Stimulated activated CD8-positive, alpha-beta memory T cell treated with anti-CD3 and anti-CD28 coated beads, Interleukin-7, amount 100 ng/mL, for 4 hours (primary cell): ENCODE data around the gene RBFOX2.
A peak's percentile ranks its signal among the peaks of the same experiment; 100 is the strongest.

Experiments used
- DNase-seq, 2 donors: peaks; one replicate each; pipeline ENCODE4 v3.0.0-alpha.2; 2020; ENCODE audit warnings: low read depth in 2 of 2

Gene RBFOX2

DNA sequence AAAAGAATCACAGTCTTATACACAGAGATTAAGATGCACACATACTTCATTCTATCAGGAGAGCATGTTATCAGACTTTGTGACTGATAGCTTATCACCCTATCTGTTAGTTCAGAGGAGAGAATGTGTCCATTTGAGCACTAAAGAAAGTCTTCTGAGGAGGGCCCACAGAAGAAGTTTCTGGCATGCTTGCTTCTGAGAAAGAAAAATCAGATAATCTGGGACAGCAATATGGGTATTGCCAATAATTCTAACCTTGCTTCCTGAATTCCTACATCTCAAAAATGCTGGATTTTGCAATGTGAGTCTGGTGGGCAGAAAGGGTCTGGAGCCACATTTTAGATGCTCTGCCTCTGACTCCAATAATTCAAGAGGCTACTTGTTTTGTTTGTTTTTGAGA is 128.9 kb downstream of the RBFOX2 start:
- no peak for DNase-seq

DNA sequence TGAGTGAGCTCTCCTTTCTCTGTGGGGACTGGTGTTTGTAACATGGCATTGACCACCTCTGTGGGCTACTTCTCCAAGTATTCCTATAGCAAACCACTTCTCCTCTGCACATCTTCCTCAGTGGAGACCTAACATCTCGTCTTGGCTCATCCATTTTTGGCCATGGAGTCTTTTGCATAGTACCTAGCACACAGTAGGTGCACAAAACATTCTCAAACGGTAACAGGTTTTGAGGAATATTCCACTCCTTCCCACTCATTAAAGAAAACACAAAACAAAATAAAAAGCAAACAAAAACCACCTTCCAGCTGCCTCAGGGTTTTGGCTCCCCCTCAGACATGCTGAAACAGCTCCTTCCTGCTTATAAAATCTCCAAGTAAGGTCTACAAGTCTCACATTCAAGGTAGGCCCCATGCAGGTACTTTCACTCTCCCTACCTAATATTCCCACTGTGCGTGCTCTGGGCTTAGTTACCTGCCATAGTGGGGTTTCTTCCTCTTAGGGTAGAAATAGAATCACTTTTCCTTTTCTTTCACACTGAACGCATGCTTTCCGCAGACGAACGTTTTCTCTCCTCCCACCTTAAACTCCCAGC is 132.4 kb downstream of the RBFOX2 start:
- no peak for DNase-seq

DNA sequence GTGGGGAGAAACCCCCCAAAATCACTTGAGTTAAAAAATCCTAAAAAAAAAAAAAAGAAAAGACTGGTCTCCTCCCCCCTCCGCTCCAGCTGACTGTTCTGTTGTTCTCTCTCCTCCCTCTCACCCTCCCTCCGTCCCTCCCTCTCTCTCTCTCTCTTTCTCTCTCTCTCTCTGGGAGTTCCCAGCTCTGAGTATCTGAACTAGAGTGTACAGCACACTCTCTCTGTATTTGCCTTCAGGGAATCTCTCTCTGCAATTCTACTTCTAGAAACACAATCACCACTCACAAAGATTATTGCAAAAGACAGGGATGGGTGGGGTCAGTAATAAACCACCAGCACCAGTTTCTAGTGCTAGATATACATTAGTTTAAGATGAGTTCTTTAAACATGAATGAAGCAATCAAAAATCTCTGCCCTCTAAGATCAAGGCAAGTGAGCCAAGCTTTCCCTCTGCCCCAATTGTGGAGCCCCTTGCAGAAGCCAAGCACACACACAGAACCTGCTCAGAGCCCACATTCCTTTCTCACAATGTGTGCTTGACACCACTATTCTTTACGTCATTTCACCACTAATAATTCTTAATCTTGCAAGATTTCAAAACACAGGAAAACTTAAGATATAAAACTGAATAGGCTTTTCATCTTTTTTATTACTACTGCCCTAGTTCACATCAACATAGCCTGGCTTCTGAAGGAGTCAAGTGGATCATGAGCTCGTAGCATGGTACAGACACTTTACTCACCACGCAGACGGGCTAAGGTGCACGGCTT is 133.5 kb downstream of the RBFOX2 start:
- DNase-seq: no peak

DNA sequence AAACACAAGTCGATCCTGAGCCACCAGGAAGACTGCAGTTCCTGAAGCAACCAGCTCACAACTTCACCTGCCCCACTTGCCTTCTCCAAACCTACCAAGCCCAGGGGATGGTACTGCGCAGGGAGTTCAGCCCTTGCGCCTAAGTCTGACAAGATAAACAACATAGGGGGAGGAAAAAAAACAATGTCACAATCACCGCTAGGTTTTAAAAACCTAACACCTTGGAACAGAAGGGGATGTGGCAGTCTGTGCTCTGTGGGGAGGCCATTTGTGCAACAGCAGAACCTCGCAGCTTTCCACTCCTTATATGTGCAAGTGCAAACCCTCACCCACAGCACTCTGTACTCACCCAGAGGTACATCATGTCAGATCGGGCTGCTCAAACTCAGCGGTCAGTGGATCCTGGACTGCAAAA is 134.2 kb downstream of the RBFOX2 start:
- peak in 1 of 2 donors; percentile 2 for DNase-seq

DNA sequence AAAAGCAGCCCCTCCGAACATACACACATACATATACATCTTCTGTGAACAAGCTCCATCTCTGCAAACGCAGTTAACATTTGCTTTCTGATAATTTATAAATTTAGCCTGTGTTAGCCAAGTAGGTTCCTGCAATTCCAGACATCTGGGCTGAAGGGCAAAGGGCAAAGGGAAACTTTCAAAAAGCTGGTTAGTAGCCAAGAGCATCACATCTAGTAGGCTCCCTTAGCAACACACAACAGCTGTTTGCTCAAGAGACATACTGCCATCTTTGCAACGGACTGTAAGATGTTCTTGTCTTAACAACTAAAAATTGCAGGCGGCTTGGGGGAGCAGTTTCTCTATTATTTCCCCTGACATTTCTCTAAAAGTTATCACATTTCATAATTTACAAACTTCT is 134.9 kb downstream of the RBFOX2 start:
- DNase-seq: no peak

DNA sequence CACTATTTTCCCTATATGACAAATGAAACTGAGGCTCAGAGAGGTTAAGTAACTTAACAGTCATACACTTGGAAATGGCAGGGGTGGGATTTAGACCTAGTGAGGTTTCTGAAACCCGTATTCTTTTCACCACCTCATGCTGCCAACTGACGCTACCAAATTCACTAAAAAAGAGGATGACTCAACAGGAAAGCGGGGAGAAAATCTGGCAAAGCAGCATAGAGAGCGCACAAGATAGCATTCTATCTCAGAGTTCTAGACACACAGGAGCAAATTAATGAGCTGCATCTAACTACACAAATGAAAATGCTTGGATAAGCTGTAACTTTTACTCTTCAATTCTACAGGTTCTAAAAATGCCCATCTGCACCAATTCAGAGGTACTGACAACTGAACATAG is 136.4 kb downstream of the RBFOX2 start:
- no peak for DNase-seq

DNA sequence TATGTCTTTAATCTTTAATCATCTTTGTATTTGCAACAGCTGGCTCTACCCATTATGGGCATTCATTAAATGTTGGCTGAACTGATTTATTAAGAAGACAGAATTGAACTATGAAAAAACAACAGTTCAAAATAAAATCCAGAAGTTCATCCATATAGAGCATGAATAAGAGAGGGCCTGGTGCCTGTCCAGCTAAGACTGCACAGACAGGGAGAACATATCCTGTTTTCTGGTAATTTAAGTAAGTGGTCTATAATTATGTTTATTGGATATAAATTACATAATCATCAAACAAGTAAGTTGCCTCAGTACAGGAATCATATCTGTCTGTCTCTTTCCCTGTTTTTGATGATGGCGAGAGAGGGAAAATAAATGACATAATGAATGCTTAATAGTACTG is 137.2 kb downstream of the RBFOX2 start:
- no peak for DNase-seq

DNA sequence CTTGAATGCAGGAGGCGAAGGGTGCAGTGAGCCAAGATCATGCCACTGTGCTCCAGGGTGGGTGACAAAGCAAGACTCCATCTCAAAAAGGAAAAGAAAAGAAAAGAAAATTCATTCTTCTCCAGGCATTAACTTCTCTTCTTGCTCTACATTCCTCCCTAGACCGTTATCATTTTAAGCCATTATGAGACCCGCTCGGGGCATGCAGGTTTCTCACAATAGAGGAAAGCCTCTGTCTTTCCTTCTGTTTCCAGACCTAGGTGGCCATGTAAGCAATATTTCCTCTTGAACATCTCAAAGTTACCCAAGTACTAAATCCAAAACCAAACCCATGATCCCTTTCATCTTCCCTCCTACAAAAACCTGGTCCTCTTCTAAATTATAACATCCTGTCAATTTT is 139.6 kb downstream of the RBFOX2 start:
- DNase-seq: no peak

DNA sequence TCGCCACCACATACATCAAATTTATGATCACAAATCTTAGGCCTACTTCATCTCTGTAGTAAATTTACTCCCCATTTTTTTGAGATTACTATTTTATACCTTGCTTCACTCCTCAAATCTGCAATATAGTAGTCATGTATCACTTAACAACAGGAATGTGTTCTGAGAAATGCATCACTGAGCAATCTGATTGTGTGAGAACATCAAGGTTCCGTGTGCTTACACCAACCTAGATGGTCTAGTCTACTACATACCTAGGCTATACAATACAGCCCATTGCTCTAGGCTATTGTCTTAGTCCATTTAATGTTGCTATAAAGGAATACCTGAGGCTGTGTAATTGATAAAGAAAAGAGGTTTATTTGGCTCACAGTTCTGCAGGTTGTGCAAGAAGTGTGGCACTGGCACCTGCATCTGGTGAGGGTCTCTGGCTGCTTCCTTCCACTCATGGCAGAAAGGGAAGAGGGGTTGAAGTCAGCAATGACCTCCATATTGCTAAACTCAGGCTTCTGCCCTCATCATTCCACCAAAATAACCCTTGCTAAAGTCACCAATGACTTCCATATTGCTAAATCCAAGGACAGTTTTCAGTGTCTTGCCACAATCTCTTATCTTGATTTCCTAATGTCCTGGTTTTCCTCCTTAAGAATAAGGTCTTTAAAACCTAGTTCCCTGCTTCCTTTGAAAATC is 140.3 kb downstream of the RBFOX2 start:
- no peak for DNase-seq

DNA sequence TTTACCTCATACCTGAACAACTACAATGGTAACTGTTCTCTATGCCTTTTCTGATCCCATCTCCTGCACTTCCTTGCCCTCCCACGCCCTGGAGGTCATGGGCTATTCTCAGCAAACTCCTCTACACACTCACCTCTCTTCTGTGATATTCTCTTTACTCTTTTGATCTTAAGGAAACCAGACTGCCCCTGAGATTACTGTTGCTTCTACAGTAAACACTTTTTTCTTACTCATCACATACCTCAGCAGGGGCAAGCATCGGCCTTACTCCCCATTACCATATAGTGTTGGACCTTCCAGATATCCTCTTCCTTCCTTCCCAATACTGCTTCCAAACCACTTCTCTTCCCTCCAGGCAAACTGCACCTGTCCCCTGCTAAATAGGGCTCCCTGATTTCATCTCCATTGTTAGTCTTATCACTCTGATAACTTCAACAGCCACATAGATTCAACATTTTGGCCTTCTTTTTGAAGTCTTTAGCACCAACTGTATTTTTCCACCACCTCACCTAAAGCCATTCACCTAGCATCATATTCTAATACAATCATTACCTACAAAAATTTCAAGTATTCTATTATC is 141.2 kb downstream of the RBFOX2 start:
- DNase-seq: no peak

DNA sequence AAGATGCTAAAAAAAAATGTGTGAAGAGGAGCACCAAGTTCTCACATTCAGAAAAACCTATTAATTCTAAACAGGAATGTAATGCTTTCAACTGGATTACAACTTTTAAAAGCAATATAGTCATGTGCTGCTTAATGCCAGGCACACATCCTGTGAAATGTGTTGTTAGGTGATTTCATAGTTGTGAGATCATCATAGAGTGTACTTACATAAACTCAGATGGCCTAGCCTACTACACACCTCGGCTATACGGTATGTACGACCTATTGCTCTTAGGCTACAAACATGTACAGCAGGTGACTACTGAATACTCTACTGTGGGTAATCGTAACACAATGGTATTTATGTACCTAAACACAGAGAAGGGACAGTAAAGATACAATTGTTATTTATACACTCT is 142.3 kb downstream of the RBFOX2 start:
- no peak for DNase-seq

DNA sequence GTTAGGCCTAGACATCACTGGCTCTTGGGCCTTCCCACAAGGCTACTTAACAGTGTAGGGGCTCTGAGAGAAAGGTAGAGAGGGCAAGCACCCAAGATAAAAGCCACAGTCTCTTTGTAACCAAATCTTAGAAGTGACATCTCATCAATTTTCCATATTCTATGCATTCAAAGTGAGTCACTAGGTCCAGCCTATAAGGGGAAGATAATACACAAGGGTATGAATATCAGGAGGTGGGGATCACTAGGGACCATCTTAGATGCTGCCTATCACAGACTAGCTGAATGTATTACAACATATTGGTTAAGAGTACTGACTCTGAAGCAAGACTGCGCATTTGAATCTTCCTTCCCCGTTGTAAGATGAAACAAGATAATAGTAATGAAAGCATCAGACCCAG is 144.1 kb downstream of the RBFOX2 start:
- no peak for DNase-seq

DNA sequence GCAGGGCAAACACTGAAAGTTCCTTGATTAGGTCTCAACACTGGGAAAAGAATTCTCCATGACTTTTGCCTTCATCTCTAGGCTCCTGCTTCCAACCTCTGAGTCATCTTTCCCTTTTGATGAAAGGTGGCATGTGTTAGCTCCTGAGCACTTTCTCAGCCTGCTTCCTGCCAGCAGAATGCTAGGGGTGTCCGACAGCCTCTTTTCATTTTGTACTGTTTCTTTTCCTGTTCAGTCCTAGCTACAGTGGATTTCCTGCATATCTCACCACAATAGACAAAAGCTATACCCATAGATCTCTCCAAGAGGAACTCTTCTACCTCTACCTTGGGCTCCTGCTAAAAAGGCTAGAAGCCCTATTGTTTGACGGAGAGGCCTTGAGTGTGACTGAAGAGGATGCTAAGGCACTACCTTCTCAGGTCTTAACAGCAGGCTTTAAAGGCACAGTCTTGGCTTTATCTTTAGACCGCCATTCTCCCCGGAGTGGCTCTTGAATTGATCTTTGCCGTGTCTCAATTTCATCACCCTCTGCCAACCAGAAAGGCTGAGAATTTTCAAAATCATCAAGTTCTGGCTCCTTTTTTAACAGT is 145.5 kb downstream of the RBFOX2 start:
- DNase-seq: no peak

DNA sequence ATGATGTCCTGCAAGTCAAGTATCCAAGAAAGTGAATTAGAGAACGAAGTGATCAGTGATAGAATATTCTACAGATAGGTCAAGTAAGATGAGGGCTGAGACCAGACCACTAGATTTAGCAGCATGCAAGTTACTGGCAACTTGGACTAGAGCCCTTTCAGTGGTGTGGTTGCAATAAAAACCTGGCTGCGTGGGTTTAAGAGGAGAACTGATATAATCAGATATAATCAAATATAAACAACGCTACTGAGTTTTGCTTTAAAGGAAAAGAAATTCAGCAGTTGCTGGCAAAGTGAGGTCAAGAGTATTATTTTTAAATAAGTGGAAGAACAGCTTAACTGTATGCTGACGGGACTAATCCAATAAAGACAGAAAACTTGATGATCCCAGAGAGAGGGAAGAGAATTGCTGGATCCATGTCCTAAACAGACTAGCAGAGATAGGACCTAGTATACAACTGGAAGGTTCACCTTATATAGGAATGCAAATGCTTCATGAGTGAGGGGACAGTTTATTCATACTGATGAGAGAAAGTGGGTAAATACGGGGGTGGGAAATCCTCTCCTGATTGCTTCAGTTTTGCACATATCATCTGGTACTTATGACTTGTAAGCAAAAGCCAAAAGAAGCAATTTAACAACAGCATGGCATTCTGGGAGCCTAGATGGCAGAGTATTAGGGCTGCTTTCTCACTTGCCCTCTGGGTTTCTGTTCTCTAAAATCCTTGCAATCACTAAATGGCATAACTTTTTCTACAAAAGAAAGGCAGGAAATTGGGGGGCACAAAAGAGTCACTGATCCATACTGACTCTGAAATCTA is 146.2 kb downstream of the RBFOX2 start:
- no peak for DNase-seq

DNA sequence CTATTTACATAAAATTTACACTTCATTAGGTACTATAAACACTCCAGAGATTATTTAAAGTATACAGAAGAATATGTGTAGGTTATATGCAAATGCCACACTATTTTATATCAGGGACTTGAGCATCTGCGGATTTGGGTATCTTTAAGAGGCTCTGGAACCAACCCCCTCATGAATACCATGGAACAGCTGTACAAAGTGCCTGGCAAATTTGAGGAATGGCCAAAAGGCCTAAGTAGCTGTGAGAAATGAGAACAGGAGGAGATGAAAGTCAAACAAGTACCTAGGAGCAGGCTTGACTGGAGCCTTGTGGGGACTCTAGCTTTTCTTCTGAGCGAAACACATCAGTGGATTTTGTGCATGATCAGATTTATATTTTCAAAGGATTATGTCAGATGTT is 149.3 kb downstream of the RBFOX2 start:
- DNase-seq: no peak

DNA sequence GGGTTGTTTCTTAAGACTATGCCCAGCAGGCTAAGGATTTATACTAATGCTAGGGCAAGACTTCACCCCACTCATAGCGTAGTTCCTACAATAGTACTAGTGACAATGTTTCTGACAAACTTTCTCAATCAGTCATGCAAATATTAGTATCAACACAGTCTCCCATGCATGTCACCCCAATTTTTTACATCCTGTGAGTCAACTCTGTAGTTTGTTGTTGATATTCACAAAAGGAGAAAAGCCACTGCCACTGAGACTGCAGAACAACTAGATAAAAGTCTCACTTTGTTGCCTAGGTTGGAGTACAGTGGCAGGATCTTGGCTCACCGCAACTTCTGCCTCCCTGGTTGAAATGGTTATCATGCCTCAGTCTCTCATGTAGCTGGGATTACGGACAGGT is 155.2 kb downstream of the RBFOX2 start:
- DNase-seq: no peak

DNA sequence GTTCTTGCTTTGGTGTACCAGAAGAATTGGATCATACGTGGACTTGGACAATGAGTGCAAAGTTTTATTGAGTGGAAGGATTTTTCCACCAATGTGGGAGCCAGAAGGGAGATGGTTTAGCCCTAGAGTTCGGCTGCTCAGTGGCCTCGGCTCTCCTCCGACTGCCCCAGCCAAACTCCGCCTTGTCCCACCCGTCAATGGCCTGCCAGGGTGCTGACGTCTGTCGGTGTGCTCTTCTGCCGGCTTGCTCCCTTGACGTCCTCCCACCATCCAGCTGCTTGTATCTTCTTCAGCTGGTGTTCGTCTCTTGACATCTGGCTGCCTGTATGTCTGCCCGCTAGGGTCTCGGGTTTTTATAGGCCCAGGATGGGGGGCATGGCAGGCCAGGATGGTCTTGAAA is 156.2 kb downstream of the RBFOX2 start:
- no peak for DNase-seq

DNA sequence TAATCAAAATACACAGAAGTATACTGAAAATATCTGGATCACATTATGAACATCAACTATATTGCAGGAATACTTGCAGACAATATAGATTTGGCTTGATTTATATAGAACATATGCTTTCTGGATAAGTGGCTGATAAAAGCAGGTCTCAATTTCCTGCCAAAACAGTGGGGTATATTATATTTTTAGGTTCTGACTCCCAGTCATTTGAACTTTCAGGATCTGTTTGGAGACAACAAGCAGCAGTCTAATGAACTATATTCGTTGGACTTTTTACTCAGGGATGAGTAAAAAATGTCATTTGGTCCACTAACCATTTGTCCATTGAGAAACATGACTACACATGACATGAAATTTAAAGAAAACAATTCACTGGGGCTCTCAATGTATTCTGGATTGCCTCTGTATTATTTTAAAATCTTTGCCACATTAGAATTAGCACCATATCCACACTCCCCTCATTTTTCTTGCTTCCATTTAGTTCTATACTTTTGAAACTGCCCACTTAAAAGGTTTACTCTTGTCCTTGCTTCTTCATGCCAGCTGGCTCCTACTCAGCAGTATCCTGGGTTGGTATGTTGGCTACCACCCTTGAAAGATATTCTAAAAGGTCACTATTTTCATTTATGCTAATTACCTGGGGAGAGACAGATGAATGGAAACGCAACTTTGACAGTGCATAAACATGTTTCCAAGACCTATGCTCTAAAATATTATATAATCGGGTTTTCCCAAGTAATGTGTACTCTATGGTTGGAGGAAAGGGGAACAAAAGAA is 157.9 kb downstream of the RBFOX2 start:
- no peak for DNase-seq

DNA sequence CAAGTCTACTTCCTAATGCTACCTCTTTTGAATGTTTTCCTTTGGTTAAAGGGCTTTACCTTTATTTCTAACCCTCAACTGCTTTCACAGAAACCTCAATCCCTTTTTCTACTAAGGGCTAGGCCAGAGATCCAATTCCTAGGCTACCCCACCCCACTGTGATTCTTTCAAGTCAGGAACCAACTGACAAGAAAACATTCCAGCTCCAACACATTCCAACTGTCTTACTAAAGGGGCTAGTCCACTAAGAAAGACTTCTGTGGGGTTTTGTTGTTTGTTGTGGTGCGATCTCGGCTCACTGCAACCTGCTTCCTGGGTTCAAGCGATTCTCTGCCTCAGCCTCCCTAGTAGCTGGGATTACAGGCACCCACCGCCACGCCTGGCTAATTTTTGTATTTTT is 159.7 kb downstream of the RBFOX2 start:
- DNase-seq: no peak

DNA sequence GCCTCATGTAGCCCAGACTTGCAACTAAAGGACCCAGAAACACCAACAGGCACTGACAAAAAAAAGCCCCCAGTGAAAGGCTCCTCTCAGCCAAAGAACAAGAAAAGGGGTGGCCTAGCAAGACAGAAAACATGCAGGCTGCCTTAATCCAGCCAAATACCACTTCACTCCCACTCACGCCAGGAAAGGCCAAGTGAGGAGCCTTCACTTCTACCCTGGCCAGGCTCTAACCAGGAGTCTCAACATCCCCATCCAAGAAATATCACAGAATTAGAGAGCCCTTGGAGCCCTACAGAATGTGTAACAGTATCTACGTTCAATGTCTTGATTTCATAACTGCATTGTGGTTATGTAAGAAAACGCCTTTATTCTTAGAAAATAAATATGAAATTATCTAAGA is 162.0 kb downstream of the RBFOX2 start:
- no peak for DNase-seq
